DND-41 (cell line): ENCODE data around the gene TMEM239.

Experiments used
- ATAC-seq: fragments of 200-7000 bp; cut with Tn5 transposase; 3 replicates; pipeline ENCODE4 v1.9.1; 2021; ENCODE audit warnings: low read depth; ENCODE audit not compliant: insufficient read depth
- DNase-seq: peaks from one replicate; pipeline ENCODE4 v3.0.0-alpha.2; 2020
- H2AFZ ChIP-seq: 2 replicates; pipeline ENCODE4 v1.6.0; 2012; ENCODE audit warnings: low read depth, low read length
- H3K27ac ChIP-seq: 2 replicates; pipeline ENCODE4 v1.5.1; 2012; ENCODE audit warnings: low read length, inconsistent platforms
- H3K27me3 ChIP-seq: fragments of 200-600 bp; sonication (generic); 2 replicates; pipeline ENCODE4 v1.6.0; 2012; ENCODE audit warnings: low read length, mild to moderate bottlenecking, inconsistent platforms; ENCODE audit not compliant: insufficient read depth, poor library complexity
- H3K36me3 ChIP-seq: 2 replicates; pipeline ENCODE4 v1.5.1; 2012; ENCODE audit warnings: low read length, inconsistent platforms; ENCODE audit not compliant: insufficient read depth
- H3K4me1 ChIP-seq: 2 replicates; pipeline ENCODE4 v1.5.1; 2012; ENCODE audit warnings: mild to moderate bottlenecking, low read length; ENCODE audit not compliant: insufficient read depth
- H3K4me2 ChIP-seq: 2 replicates; pipeline ENCODE4 v1.6.0; 2012; ENCODE audit warnings: mild to moderate bottlenecking, moderate library complexity, low read length, inconsistent platforms; ENCODE audit not compliant: insufficient read depth
- H3K4me3 ChIP-seq, 2 experiments: fragments of 200-600 bp in 1 of 2; shearing (Covaris generic) in 1 of 2; 2 replicates each; pipeline ENCODE4 v1.5.1; 2012 to 2016; ENCODE audit warnings: inconsistent platforms in 2 of 2, low read length in 2 of 2, mild to moderate bottlenecking in 2 of 2, low read depth in 1 of 2, moderate library complexity in 1 of 2
- H3K79me2 ChIP-seq: 2 replicates; pipeline ENCODE4 v1.6.0; 2012; ENCODE audit warnings: low read length, inconsistent platforms; ENCODE audit not compliant: insufficient read depth
- H3K9ac ChIP-seq: 2 replicates; pipeline ENCODE4 v1.6.0; 2012; ENCODE audit warnings: low read depth, mild to moderate bottlenecking, inconsistent platforms, low read length, moderate library complexity
- H3K9me3 ChIP-seq: 2 replicates; pipeline ENCODE4 v1.5.1; 2012; ENCODE audit warnings: low read length, moderate library complexity, mild to moderate bottlenecking, inconsistent platforms; ENCODE audit not compliant: insufficient read depth, severe bottlenecking
- H4K20me1 ChIP-seq: 2 replicates; pipeline ENCODE4 v1.6.0; 2012; ENCODE audit warnings: low read length; ENCODE audit not compliant: insufficient read depth
- CTCF ChIP-seq: IDR thresholded peaks from 2 replicates; pipeline ENCODE4 v1.5.1; 2012; ENCODE audit warnings: borderline replicate concordance, low read length, moderate library complexity, mild to moderate bottlenecking; ENCODE audit not compliant: poor library complexity, severe bottlenecking; ENCODE audit errors: extremely low read depth
- EZH2 ChIP-seq: IDR thresholded peaks from 3 replicates; pipeline ENCODE4 v1.6.1; 2012; ENCODE audit warnings: borderline replicate concordance, low read depth, mild to moderate bottlenecking, moderate library complexity, low read length, inconsistent platforms; ENCODE audit not compliant: severe bottlenecking

The TMEM239 gene

GRCh38 chr20:2771631-2772080 lies 44.5 kb upstream of the TMEM239 start:
- Histone ChIP-seq H3K36me3 (no peaks in the 10 kb centered on the region), H3K79me2 (no peaks in the 10 kb centered on the region), H2AFZ (no peak overlapping the region), H3K4me3 (no peak overlapping the region), H3K9me3 (no peaks in the 10 kb centered on the region), H4K20me1 (peaks cover 18% of the 10 kb centered on the region), H3K27ac (no peak overlapping the region), H3K9ac (no peak overlapping the region), H3K4me2 (no peak overlapping the region), H3K4me1 (no peaks in the 10 kb centered on the region), H3K27me3 (peaks cover 31% of the 10 kb centered on the region)
- TF ChIP-seq CTCF: no peak
- no peak for TF ChIP-seq EZH2
- DNase-seq (no peak), ATAC-seq (no peak)

- no peak overlapping the region for H3K4me3 ChIP-seq
- DNase-seq: no peak
- H3K9ac ChIP-seq: no peak overlapping the region
- no peaks in the 10 kb centered on the region for H3K79me2 ChIP-seq
- peaks cover 21% of the 10 kb centered on the region for H3K27me3 ChIP-seq
- TF ChIP-seq CTCF: no peak
- no peak for TF ChIP-seq EZH2
- peaks cover 14% of the 10 kb centered on the region for H4K20me1 ChIP-seq
- H3K27ac ChIP-seq: no peak overlapping the region
- H3K4me1 ChIP-seq: no peaks in the 10 kb centered on the region
- no peak for ATAC-seq
- no peak overlapping the region for H2AFZ ChIP-seq
- H3K9me3 ChIP-seq: no peaks in the 10 kb centered on the region
- H3K36me3 ChIP-seq: no peaks in the 10 kb centered on the region
- no peak overlapping the region for H3K4me2 ChIP-seq
Measured at GRCh38 chr20:2773812-2774211, 42.4 kb upstream of the TMEM239 start.

- ATAC-seq (no peak), DNase-seq (no peak)
- H3K79me2 ChIP-seq: no peaks in the 10 kb centered on the region
- TF ChIP-seq EZH2: no peak
- TF ChIP-seq CTCF: no peak
- H4K20me1 ChIP-seq: peaks cover 3% of the 10 kb centered on the region; the same call in 1 of the 2 replicates
- no peaks in the 10 kb centered on the region for H3K9me3 ChIP-seq
- no peaks in the 10 kb centered on the region for H3K36me3 ChIP-seq
- H3K27ac ChIP-seq: no peak overlapping the region
- no peak overlapping the region for H3K9ac ChIP-seq
- no peak overlapping the region for H3K4me3 ChIP-seq
- H2AFZ ChIP-seq: no peak overlapping the region
- no peaks in the 10 kb centered on the region for H3K4me1 ChIP-seq
- peaks cover 10% of the 10 kb centered on the region for H3K27me3 ChIP-seq
- H3K4me2 ChIP-seq: no peak overlapping the region
Measured at GRCh38 chr20:2775139-2775538, 41.0 kb upstream of the TMEM239 start.
